Glutamatergic neuron (in vitro differentiated cells): ENCODE measurements around the gene ASTN2. TPM values are rescaled to one million over a fixed set of nuclear protein-coding genes. Genes with fewer than 3 reads are reported as not detected.

Experiments
- DNase-seq: peaks from one replicate; pipeline ENCODE4 v3.0.0; 2022
- H3K27ac Mint-ChIP-seq: one replicate; pipeline ENCODE4 v1.8.0; 2020; ENCODE audit warnings: mild to moderate bottlenecking, mixed read lengths, inconsistent platforms; ENCODE audit not compliant: unreplicated experiment
- H3K27me3 Mint-ChIP-seq: one replicate; pipeline ENCODE4 v1.8.0; 2020; ENCODE audit warnings: mild to moderate bottlenecking, moderate library complexity, mixed read lengths, inconsistent platforms; ENCODE audit not compliant: unreplicated experiment
- H3K36me3 Mint-ChIP-seq: one replicate; pipeline ENCODE4 v1.8.0; 2020; ENCODE audit warnings: mild to moderate bottlenecking, mixed read lengths, inconsistent platforms; ENCODE audit not compliant: unreplicated experiment
- H3K4me1 Mint-ChIP-seq: one replicate; pipeline ENCODE4 v1.8.0; 2020; ENCODE audit warnings: mild to moderate bottlenecking, low read depth, mixed read lengths, inconsistent platforms; ENCODE audit not compliant: unreplicated experiment
- H3K4me3 Mint-ChIP-seq: one replicate; pipeline ENCODE4 v1.8.0; 2020; ENCODE audit warnings: mild to moderate bottlenecking, mixed read lengths, inconsistent platforms; ENCODE audit not compliant: unreplicated experiment
- H3K9me3 Mint-ChIP-seq: one replicate; pipeline ENCODE4 v1.8.0; 2020; ENCODE audit warnings: mild to moderate bottlenecking, moderate library complexity, mixed read lengths, inconsistent platforms; ENCODE audit not compliant: unreplicated experiment
- CTCF ChIP-seq: fragments of 200-600 bp; sonication (generic); IDR thresholded peaks from one replicate; pipeline ENCODE4 v1.5.0; 2021; ENCODE audit not compliant: partially characterized antibody, unreplicated experiment
- total RNA-seq: library from RNA; stranded (reverse); fragmentation: NEBNext Ultra II Directional; extraction: Animal tissue kit (Norgen Biotek cat#: 25700); gene quantifications from one replicate; pipeline ENCODE4 v1.2.1, GENCODE V29; 2021; ENCODE audit not compliant: unreplicated experiment

Gene ASTN2
- total RNA-seq, 1 donor from 2014 or later = 134 TPM

GRCh38 chr9:116685166-116685565, 729.7 kb downstream of the ASTN2 start:
- no peak for TF ChIP-seq CTCF
- Mint-ChIP-seq H3K27ac (no peak overlapping the region), H3K4me1 (peaks cover 13% of the 10 kb centered on the region), H3K9me3 (peaks cover 9% of the 10 kb centered on the region), H3K27me3 (peaks cover 4% of the 10 kb centered on the region), H3K36me3 (peaks cover 5% of the 10 kb centered on the region), H3K4me3 (no peak overlapping the region)
- DNase-seq = no peak

GRCh38 chr9:116683535-116683934, 731.3 kb downstream of the ASTN2 start:
- Mint-ChIP-seq H3K9me3 (peaks cover 9% of the 10 kb centered on the region), H3K4me1 (peaks cover 11% of the 10 kb centered on the region), H3K27ac (no peak overlapping the region), H3K27me3 (peaks cover 4% of the 10 kb centered on the region), H3K4me3 (no peak overlapping the region), H3K36me3 (peaks cover 5% of the 10 kb centered on the region)
- no peak for TF ChIP-seq CTCF
- no peak for DNase-seq

- Mint-ChIP-seq H3K4me1 (peaks cover 2% of the 10 kb centered on the region), H3K4me3 (no peak overlapping the region), H3K9me3 (peaks cover 17% of the 10 kb centered on the region), H3K27ac (peak overlapping the region; percentile 17), H3K27me3 (peaks cover 3% of the 10 kb centered on the region), H3K36me3 (peaks cover 25% of the 10 kb centered on the region)
- no peak for TF ChIP-seq CTCF
- no peak for DNase-seq
These were observed 740.5 kb downstream of the ASTN2 start for GRCh38 chr9:116674210-116674980.

- TF ChIP-seq CTCF = no peak
- Mint-ChIP-seq H3K27ac (no peak overlapping the region), H3K4me1 (peaks cover 2% of the 10 kb centered on the region), H3K27me3 (peaks cover 3% of the 10 kb centered on the region), H3K4me3 (no peak overlapping the region), H3K36me3 (peaks cover 25% of the 10 kb centered on the region), H3K9me3 (peaks cover 17% of the 10 kb centered on the region)
- DNase-seq = no peak
These were observed 741.5 kb downstream of the ASTN2 start for GRCh38 chr9:116673375-116673774.

- TF ChIP-seq CTCF = no peak
- Mint-ChIP-seq H3K9me3 (peaks cover 15% of the 10 kb centered on the region), H3K27me3 (peaks cover 3% of the 10 kb centered on the region), H3K27ac (no peak overlapping the region), H3K4me1 (no peaks in the 10 kb centered on the region), H3K4me3 (no peak overlapping the region), H3K36me3 (peaks cover 22% of the 10 kb centered on the region)
- no peak for DNase-seq
These were observed 743.3 kb downstream of the ASTN2 start for GRCh38 chr9:116671605-116672004.
